PFSK-1 (cell line): ENCODE data around the gene IGFALS.

ENCODE experiments used
- FOXP2 ChIP-seq: optimal IDR thresholded peaks from 2 replicates; pipeline ENCODE3; 2011; ENCODE audit warnings: borderline replicate concordance, control low read depth, inconsistent platforms; ENCODE audit not compliant: insufficient read depth; ENCODE audit errors: extremely low read length, extremely low read depth
- POLR2AphosphoS5 ChIP-seq: IDR thresholded peaks from 2 replicates; pipeline ENCODE4 v1.6.1; 2012; ENCODE audit warnings: low read depth, mild to moderate bottlenecking, control low read depth, low read length, moderate library complexity
- REST ChIP-seq, 2 experiments: IDR thresholded peaks; 2 replicates each; pipeline versions ENCODE4 v1.6.1 to v1.8.0; 2011 to 2012; ENCODE audit warnings: low read depth in 2 of 2, low read length in 2 of 2, control low read depth in 1 of 2, inconsistent platforms in 1 of 2, mild to moderate bottlenecking in 1 of 2, moderate library complexity in 1 of 2; ENCODE audit not compliant: insufficient read depth in 1 of 2
- SIN3A ChIP-seq: IDR thresholded peaks from 2 replicates; pipeline ENCODE4 v1.6.1; 2012; ENCODE audit warnings: mild to moderate bottlenecking, low read length, moderate library complexity, borderline replicate concordance; ENCODE audit not compliant: insufficient read depth
- TAF1 ChIP-seq: IDR thresholded peaks from 2 replicates; pipeline ENCODE4 v1.6.1; 2012; ENCODE audit warnings: low read length, control low read depth, borderline replicate concordance; ENCODE audit not compliant: insufficient read depth

Gene IGFALS

GRCh38 chr16:1831186-1832075 lies 37.9 kb upstream of the IGFALS start:
- no peak for TF ChIP-seq REST (IDR thresholded peaks at IDR 0.05; ENCODE audit: insufficient read depth in 1 of 2, low read depth in 2 of 2, low read length in 2 of 2)
- TF ChIP-seq SIN3A, result no peak
- TF ChIP-seq FOXP2, result no peak
- TF ChIP-seq TAF1, result no peak
- no peak for TF ChIP-seq POLR2AphosphoS5

GRCh38 chr16:1830213-1830612 lies 36.7 kb upstream of the IGFALS start:
- TF ChIP-seq TAF1, result no peak
- no peak for TF ChIP-seq SIN3A

DNA sequence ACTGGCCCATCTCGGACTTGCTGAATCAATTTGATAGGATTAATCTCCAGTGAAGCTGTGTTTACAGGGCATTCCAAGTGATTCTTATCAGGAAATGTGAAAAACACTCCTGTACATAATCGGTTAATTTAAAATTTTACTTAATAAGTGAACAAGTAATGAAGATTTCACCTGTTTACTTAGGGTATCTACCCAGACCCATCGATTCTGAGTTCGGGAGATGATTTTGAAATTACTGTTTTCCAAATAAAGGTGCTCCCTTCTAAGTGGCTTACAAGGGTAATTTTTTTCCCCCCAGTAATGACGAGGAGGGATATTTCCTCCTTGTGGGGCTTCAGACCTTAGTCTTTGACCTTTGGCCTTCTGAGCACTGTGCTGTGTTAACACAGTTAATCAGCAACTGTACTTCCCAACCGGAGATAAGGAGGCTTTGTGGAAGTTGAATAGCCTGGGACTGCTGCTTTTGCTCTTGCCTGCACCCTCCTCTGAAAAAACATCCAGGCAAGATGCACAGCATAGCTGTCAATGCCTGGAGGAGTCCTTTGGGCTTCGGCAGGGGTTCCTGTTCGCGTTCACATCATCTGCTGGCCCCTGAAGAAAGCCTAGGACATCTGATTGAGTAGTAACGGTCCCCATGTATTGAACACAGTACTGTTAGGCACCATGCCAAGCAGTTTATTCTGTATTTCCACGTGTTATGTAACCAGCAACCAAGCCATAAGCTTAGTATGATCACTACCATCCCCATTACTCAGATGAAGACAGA lies 35.3 kb upstream of the IGFALS start:
- TF ChIP-seq TAF1, result no peak
- TF ChIP-seq SIN3A, result no peak
- no peak for TF ChIP-seq POLR2AphosphoS5
- TF ChIP-seq FOXP2, result no peak
- no peak for TF ChIP-seq REST (IDR thresholded peaks at IDR 0.05; ENCODE audit: insufficient read depth in 1 of 2, low read depth in 2 of 2, low read length in 2 of 2)

DNA sequence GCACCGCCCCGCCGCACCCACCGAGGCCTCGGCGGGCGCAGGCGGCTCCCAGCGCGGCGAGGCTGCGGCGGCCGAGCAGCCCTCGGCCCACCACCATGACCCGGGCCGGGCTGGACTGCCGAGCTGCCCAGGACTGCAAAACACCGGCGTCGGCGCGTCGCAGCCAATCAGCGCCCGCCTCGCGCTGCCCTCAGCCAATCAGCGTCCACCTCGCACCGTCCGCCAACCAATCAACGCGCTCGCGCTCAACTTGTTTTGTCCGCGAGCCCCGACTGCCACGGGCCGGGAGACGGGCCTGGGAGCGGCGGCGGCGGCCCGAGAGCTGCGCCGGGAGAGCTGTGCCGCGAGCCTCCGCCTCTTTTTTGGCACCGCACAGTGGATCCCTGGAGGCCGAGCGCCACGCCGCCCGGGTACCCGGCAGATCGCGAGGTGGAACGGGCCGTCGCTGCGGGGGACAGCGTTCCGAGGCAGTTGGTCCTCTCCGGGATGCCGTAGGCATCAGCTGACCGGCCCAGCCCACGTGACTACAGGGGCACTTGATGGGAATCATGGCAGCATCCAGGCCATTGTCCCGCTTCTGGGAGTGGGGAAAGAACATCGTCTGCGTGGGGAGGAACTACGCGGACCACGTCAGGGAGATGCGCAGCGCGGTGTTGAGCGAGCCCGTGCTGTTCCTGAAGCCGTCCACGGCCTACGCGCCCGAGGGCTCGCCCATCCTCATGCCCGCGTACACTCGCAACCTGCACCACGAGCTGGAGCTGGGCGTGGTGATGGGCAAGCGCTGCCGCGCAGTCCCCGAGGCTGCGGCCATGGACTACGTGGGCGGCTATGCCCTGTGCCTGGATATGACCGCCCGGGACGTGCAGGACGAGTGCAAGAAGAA lies 33.4 kb upstream of the IGFALS start, which contains the start of the genes FAHD1 and HAGH:
Gene FAHD1 (plus strand): TSS at position 516 of the 883 bp plus-strand sequence. CDS start 33 bp downstream, at position 549.
Gene HAGH (minus strand): TSS at position 135 of the 883 bp plus-strand sequence. CDS start 38 bp downstream, at position 97.
- TF ChIP-seq TAF1 (no peak), POLR2AphosphoS5 (no peak), SIN3A (peak; percentile 92; the same call in 1 of the 2 replicates), REST (IDR thresholded peaks at IDR 0.05; ENCODE audit: insufficient read depth in 1 of 2, low read depth in 2 of 2, low read length in 2 of 2) (peak in 1 of 2 experiments; percentile 59; a peak in 1 of 4 replicates), FOXP2 (peak; percentile 45)
